HepG2 (cell line): ENCODE data around the gene RAC3. TPM values are rescaled to one million over a fixed set of nuclear protein-coding genes. Genes with fewer than 3 reads are reported as not detected.

Source experiments
- ATF4 ChIP-seq, 2 experiments: fragments of 450-650 bp in 1 of 2; sonication (generic) in 1 of 2; formaldehyde crosslinking; IDR thresholded peaks; 2 replicates each; pipeline versions ENCODE4 v1.5.0 to v1.8.0; 2020 to 2022; ENCODE audit warnings: mild to moderate bottlenecking in 1 of 2, missing genetic modification reagents in 1 of 2
- FOXA1 ChIP-seq, 2 experiments: fragments of 450-650 bp in 1 of 2; sonication (generic) in 1 of 2; formaldehyde crosslinking in 1 of 2; IDR thresholded peaks; 2 replicates each; pipeline versions ENCODE4 v1.4.0 to v1.6.1; 2016 to 2020; ENCODE audit warnings: missing genetic modification reagents in 1 of 2
- HIC2 ChIP-seq: sonication (generic); formaldehyde crosslinking; IDR thresholded peaks from 2 replicates; pipeline ENCODE4 v1.9.0; 2022; ENCODE audit warnings: low read depth, missing genetic modification reagents
- HNRNPL ChIP-seq: fragments of 200-400 bp; formaldehyde crosslinking; IDR thresholded peaks from 2 replicates; pipeline ENCODE4 v1.6.1; 2017; ENCODE audit warnings: mild to moderate bottlenecking, low read depth, low read length
- NFAT5 ChIP-seq: sonication (generic); formaldehyde crosslinking; IDR thresholded peaks from 2 replicates; pipeline ENCODE4 v1.4.0; 2020; ENCODE audit warnings: missing genetic modification reagents
- REPIN1 ChIP-seq: sonication (generic); formaldehyde crosslinking; IDR thresholded peaks from 2 replicates; pipeline ENCODE4 v1.8.0; 2022; ENCODE audit warnings: missing genetic modification reagents, low read depth, mild to moderate bottlenecking, borderline replicate concordance
- SNRNP70 ChIP-seq: fragments of 200-400 bp; formaldehyde crosslinking; IDR thresholded peaks from 2 replicates; pipeline ENCODE4 v1.6.1; 2017; ENCODE audit warnings: mild to moderate bottlenecking, low read depth, low read length, moderate library complexity
- UBTF ChIP-seq: sonication (generic); formaldehyde crosslinking; IDR thresholded peaks from 2 replicates; pipeline ENCODE4 v1.4.0; 2020; ENCODE audit warnings: mild to moderate bottlenecking, missing genetic modification reagents
- ZBTB2 ChIP-seq: sonication (generic); formaldehyde crosslinking; IDR thresholded peaks from 2 replicates; pipeline ENCODE4 v1.8.0; 2022; ENCODE audit warnings: low read depth, missing genetic modification reagents
- ZBTB42 ChIP-seq: sonication (generic); formaldehyde crosslinking; IDR thresholded peaks from 2 replicates; pipeline ENCODE4 v1.5.0; 2020; ENCODE audit warnings: mild to moderate bottlenecking, missing genetic modification reagents
- ZNF350 ChIP-seq: sonication (generic); formaldehyde crosslinking; IDR thresholded peaks from 2 replicates; pipeline ENCODE4 v1.4.0; 2020; ENCODE audit warnings: mild to moderate bottlenecking, low read depth, missing genetic modification reagents, borderline replicate concordance
- ZNF576 ChIP-seq: sonication (generic); formaldehyde crosslinking; IDR thresholded peaks from 2 replicates; pipeline ENCODE4 v1.4.0; 2020; ENCODE audit warnings: mild to moderate bottlenecking, missing genetic modification reagents
- ZNF614 ChIP-seq: IDR thresholded peaks from 2 replicates; pipeline ENCODE4 v1.6.1; 2018; ENCODE audit warnings: missing biosample characterization, missing genetic modification reagents, inconsistent platforms, borderline replicate concordance
- ZNF670 ChIP-seq: sonication (generic); formaldehyde crosslinking; IDR thresholded peaks from 2 replicates; pipeline ENCODE4 v1.8.0; 2022; ENCODE audit warnings: mild to moderate bottlenecking, missing genetic modification reagents, borderline replicate concordance
- ZNF766 ChIP-seq: sonication (generic); formaldehyde crosslinking; IDR thresholded peaks from 2 replicates; pipeline ENCODE4 v1.5.0; 2020; ENCODE audit warnings: missing genetic modification reagents, borderline replicate concordance
- polyA plus RNA-seq, 8 experiments: library from polyadenylated mRNA; depleted of rRNA in 3 of 8; stranded (reverse) in 7 of 8; unstranded in 1 of 8; fragments of >200 nt; fragmentation: Illumina TruSeq in 4 of 8; extraction: Trizol in 4 of 8; gene quantifications; 2 replicates each; pipeline versions ENCODE4 v1.2.1 to v1.2.3, GENCODE V29; 2011 to 2016; ENCODE audit warnings: low read depth in 4 of 8, missing spikeins in 1 of 8, mixed read lengths in 1 of 8; ENCODE audit not compliant: insufficient read depth in 1 of 8
- total RNA-seq, 5 experiments: library from RNA; depleted of rRNA; stranded (reverse); fragments of >200 nt; fragmentation: Illumina TruSeq; extraction: Trizol; gene quantifications; 2 replicates each; pipeline ENCODE4 v1.2.3, GENCODE V29; 2016; ENCODE audit warnings: low read depth in 1 of 5

The RAC3 gene
- total and polyA plus RNA-seq, 2 of the 13 experiments (the other 11 are each of a cell fraction or from before 2014, with no cell fraction given): 10.5 to 21.3 TPM

- TF ChIP-seq NFAT5 (CRISPR knock-in tag): no peak
- TF ChIP-seq ZNF766 (CRISPR knock-in tag): no peak
- 0 out of 2 replicates have a peak, but pooled peaks have one; percentile 44 for TF ChIP-seq HIC2 (CRISPR knock-in tag)
- TF ChIP-seq REPIN1: no peak
- no peak; the same call in 1 of the 2 replicates for TF ChIP-seq ZNF350 (CRISPR knock-in tag)
- TF ChIP-seq HNRNPL: peak; percentile 95
- TF ChIP-seq FOXA1 (IDR thresholded peaks at IDR 0.05): no peak
- TF ChIP-seq FOXA1 (CRISPR knock-in tag; IDR thresholded peaks at IDR 0.05): no peak
- no peak for TF ChIP-seq ZNF614 (CRISPR knock-in tag)
- TF ChIP-seq SNRNP70: no peak
- TF ChIP-seq ATF4 (CRISPR knock-in tag; IDR thresholded peaks at IDR 0.05): no peak
- TF ChIP-seq ZNF670: no peak
- no peak for TF ChIP-seq ZNF576 (CRISPR knock-in tag)
- TF ChIP-seq UBTF (CRISPR knock-in tag): no peak; the same call in 1 of the 2 replicates
- no peak; the same call in 1 of the 2 replicates for TF ChIP-seq ZBTB42 (CRISPR knock-in tag)
- TF ChIP-seq ZBTB2 (CRISPR knock-in tag): no peak
These were observed 34.6 kb upstream of the RAC3 start (continued) for GRCh38 chr17:81996757-81997441.
